ENCODE data around the gene ZBTB8OS.
"Not testable (repeated sequence)": the region's sequence is repeated elsewhere in the genome, so short reads cannot be mapped to it uniquely, and the experiment has no call there.

The ZBTB8OS gene

GRCh38 chr1:32650752-32651460, 556 bp upstream of the ZBTB8OS start, which contains the start of gene RBBP4:
Gene RBBP4, plus strand, starts transcription at chr1:32651208. Its CDS starts 99 bp downstream, at chr1:32651307.
- DNase-seq (ENCODE audit: low read depth, low spot score) = peak; percentile 93

- DNase-seq (ENCODE audit: low read depth, low spot score) = no peak
Measured at GRCh38 chr1:32647308-32648134, 2.8 kb downstream of the ZBTB8OS start.

- no peak for DNase-seq (ENCODE audit: low read depth, low spot score)
Measured at GRCh38 chr1:32644426-32644825, 5.9 kb downstream of the ZBTB8OS start.

GRCh38 chr1:32642292-32642827, 8.0 kb downstream of the ZBTB8OS start:
- DNase-seq (ENCODE audit: low read depth, low spot score) = not testable (repeated sequence)

GRCh38 chr1:32639489-32640075, 10.8 kb downstream of the ZBTB8OS start:
- no peak for DNase-seq (ENCODE audit: low read depth, low spot score)

- DNase-seq (ENCODE audit: low read depth, low spot score) = no peak
Measured at GRCh38 chr1:32636914-32637645, 13.3 kb downstream of the ZBTB8OS start.

GRCh38 chr1:32635508-32636277, 14.7 kb downstream of the ZBTB8OS start:
- DNase-seq (ENCODE audit: low read depth, low spot score) = no peak

- no peak for DNase-seq (ENCODE audit: low read depth, low spot score)
Measured at GRCh38 chr1:32632829-32633228, 17.5 kb downstream of the ZBTB8OS start.

- not testable (repeated sequence) for DNase-seq (ENCODE audit: low read depth, low spot score)
Measured at GRCh38 chr1:32630173-32630572, 20.2 kb downstream of the ZBTB8OS start.

GRCh38 chr1:32627596-32628162, 22.7 kb downstream of the ZBTB8OS start:
- DNase-seq (ENCODE audit: low read depth, low spot score) = no peak

GRCh38 chr1:32626176-32626575, 24.2 kb downstream of the ZBTB8OS start:
- no peak for DNase-seq (ENCODE audit: low read depth, low spot score)

- DNase-seq (ENCODE audit: low read depth, low spot score) = no peak
Measured at GRCh38 chr1:32623775-32624174, 26.6 kb downstream of the ZBTB8OS start.

- no peak for DNase-seq (ENCODE audit: low read depth, low spot score)
Measured at GRCh38 chr1:32622806-32623681, 27.3 kb downstream of the ZBTB8OS start.

GRCh38 chr1:32622205-32622604, 28.1 kb downstream of the ZBTB8OS start:
- DNase-seq (ENCODE audit: low read depth, low spot score) = no peak

GRCh38 chr1:32619701-32620485, 30.5 kb downstream of the ZBTB8OS start:
- no peak for DNase-seq (ENCODE audit: low read depth, low spot score)

GRCh38 chr1:32618673-32619221, 31.6 kb downstream of the ZBTB8OS start:
- no peak for DNase-seq (ENCODE audit: low read depth, low spot score)

GRCh38 chr1:32613472-32613871, 36.9 kb downstream of the ZBTB8OS start:
- DNase-seq (ENCODE audit: low read depth, low spot score) = no peak

GRCh38 chr1:32612189-32612881, 38.0 kb downstream of the ZBTB8OS start:
- DNase-seq (ENCODE audit: low read depth, low spot score) = no peak

Measured in smooth muscle cell of the brain vasculature (primary cell).